NCI-H2196 treated with DMSO at 0.1 percent for 48 hours (cell line): ENCODE data around the gene DDX5.

ENCODE experiments used
- DNase-seq: peaks from one replicate; lab custom pipeline; 2025; ENCODE audit not compliant: unreplicated experiment; lab: John Stamatoyannopoulos, UW

DDX5 gene

GRCh38 chr17:64506201-64506575 is at the start of gene DDX5:
DDX5 (minus strand) TSS chr17:64506289; CDS start chr17:64506119, 170 bp downstream.
- DNase-seq, result peak; percentile 98

GRCh38 chr17:64555281-64555680 is 49.2 kb upstream of the DDX5 start:
- no peak for DNase-seq

- no peak for DNase-seq
Observed at GRCh38 chr17:64554028-64554637, 48.0 kb upstream of the DDX5 start.

- DNase-seq, result no peak
Observed at GRCh38 chr17:64551461-64551860, 45.4 kb upstream of the DDX5 start.

- DNase-seq, result no peak
Observed at GRCh38 chr17:64547319-64547718, 41.2 kb upstream of the DDX5 start.

GRCh38 chr17:64546716-64547115 is 40.6 kb upstream of the DDX5 start:
- no peak for DNase-seq

DNA sequence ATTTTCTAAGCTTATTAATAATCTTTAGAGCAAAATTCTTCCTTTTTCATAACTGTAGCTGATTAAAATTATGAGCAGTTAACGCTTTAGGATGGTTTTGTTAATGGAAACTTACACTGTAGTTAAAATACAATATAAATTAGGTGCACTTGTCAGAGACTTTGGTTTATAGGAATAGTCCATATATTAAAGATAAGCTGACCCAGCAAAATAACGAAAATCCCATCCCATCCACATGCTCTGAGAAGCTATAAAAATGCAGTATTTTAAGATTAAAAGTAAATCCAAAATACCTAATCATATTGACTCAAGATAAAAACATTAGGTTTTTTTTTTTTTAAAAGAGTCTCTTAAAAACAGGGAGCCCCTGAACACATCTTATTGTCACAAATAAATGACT is 38.7 kb upstream of the DDX5 start:
- DNase-seq, result no peak

DNA sequence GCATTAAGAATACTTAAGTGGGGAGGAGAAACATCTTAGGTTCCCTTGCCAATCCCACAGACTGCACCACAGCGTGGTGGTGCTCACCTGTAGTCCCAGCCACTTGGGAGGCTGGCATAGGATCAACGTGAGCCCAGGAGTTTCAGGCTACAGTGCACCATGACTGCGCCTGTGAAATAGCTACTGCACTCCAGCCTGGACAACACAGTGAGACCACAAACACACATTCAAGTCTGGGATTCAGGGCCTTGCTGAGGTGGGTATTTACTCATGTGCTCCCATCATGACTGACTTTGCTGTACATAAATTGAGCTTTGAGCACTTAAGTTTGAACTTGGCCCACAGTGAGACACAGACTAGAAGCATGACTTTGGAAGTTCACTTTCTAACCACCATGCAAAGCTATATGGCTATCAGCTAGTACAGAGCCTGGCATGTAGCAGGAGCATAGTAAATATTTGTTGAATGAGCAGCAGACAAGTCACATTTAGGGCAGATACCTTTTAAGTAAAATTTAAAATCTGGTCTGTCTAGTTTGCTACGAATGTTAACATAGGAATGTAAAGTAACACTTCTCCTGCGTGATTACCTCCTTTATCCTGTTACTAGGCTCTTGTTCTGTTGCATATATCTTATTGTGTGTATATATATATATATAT is 34.2 kb upstream of the DDX5 start:
- no peak for DNase-seq

DNA sequence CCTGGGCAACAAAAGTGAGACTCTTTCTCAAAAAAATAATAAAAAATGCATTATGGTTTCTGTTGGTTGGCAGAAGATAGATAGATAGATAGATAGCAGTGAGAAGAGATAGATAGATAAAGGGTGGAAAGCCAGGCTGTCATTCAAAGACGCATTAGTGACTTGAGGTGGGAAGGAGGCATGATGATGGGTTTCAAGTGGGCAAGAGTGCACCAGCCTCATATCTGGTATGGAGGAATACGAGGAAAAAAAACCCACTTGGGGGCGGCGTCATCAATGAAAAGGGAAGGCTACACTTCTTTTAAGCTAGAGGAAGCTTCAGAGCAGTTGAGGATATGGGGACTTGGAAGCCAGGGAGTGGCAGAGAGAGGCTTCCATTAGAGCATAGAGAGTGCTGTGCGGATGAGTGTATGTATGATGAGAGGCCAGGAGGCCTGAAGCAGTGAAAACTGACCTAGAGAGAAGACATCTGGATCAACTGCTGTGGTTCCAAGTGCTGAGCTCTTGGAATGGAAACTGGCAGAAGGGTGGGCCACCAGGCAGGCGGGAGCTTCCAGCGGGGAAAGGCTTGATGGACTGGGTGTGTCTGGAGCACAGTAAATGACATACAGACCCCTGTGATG is 32.5 kb upstream of the DDX5 start:
- no peak for DNase-seq

- no peak for DNase-seq
Observed at GRCh38 chr17:64537488-64537887, 31.4 kb upstream of the DDX5 start.

DNA sequence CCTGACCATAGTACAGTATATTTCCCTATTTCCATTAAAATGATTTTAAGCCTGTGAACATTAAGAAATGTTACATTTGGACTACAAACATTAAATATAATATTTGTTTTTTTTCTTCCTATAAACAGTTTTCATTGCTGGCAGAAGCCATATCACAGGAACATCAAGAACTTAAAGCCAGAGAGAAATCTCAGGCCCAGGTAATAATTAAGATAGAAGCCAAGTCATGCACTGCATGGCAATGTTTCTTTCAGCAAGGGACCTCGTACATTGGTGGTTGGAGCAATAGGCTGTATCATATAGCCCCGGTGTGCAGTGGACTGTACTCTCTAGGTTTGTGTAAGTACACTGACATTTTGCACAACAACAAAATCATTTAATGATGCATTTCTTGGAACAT is 30.8 kb upstream of the DDX5 start:
- no peak for DNase-seq

- DNase-seq, result no peak
Observed at GRCh38 chr17:64535357-64535756, 29.3 kb upstream of the DDX5 start.

- DNase-seq, result no peak
Observed at GRCh38 chr17:64534187-64534586, 28.1 kb upstream of the DDX5 start.

DNA sequence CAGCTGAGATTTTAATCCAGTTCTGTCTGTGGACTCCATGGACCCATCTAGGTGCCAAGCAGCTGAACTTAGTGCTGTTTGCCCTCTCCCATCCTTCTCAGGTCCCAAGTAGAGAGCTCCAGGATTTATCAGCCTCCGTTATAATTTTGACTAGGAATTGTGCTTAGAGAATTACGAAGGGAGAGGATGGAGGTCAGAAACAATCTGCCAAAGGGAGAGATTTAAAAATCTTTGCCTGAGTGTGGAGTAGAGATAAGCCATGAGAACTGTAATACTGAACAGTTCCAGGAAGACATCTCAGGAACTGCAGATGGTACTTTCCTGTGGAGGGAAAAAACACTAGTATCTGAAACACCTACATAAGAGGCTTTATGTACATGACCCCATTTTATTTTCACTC is 27.7 kb upstream of the DDX5 start:
- no peak for DNase-seq

DNA sequence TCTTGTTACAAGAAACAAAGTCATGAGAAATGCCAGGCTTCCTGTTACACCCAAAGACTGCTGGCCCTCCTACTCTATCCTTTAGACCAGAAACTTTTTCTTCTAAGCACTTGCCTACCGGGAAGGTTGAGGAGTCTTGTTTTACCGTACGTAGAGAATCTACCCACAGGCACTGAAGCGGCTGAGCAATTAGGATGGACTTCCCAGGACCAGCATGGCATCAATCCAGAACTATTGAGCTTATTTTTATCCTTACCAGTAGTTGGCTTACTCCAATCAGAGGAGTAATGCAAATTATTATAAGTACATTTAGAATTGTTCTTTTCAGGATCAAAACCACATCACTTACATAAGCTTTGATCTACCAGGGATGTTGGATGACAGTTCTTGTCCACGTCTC is 26.3 kb upstream of the DDX5 start:
- DNase-seq, result no peak

- no peak for DNase-seq
Observed at GRCh38 chr17:64531955-64532371, 25.9 kb upstream of the DDX5 start.

- no peak for DNase-seq
Observed at GRCh38 chr17:64529221-64529620, 23.1 kb upstream of the DDX5 start.

DNA sequence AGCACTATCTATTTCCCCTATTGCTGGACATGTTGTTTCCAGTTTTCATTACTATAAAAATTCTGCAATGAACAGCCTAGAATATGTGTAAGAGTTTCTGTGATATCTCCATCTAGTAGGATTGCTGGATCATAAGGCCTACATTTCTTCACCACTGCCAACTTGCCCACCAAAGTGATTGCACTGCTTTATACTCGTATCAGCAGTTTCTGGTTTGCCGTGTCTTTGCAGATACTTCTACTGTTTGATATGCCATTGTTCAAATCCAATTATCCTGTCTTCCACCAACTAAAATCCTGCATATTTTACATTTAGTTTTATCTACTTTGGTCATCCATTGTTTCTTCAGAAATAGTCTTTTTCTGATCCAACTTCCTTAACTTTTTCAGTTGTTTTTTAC is 21.8 kb upstream of the DDX5 start:
- no peak for DNase-seq

DNA sequence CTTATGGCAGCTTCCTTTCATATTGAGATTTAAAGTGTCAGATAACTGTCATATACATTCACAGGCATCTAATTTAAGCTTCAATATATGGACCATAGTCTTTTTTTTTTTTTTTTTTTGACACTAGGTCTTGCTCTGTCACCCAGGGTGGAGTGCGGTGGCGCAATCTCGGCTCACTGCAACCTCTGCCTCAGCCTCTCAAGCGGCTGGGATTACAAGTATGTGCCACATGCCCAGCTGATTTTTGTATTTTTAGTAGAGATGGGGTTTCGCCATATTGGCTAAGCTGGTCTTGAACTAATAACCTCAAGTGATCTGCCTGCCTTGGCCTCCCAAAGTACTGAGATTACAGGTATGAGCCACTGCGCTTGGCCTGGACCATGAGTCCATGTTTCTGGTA is 14.3 kb upstream of the DDX5 start:
- DNase-seq, result no peak

DNA sequence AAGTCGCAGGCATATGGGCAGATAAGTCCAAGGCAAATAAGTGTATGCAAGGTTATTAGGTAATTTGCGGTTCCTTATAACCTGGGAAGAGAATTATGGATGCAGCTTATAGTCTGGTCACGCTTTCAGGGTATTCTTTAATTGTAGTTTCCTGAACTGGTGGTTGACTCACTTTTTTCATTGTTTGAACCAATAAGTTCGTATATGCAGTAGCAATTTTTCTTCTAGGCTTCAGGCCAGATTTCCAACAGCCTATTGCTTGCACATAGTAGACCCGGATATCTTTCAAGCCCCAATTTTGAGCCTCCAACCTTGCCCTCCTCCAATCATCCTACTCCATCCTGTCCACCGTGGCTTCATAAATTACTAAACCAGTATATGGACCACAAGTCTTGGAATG is 13.5 kb upstream of the DDX5 start:
- DNase-seq, result no peak

DNA sequence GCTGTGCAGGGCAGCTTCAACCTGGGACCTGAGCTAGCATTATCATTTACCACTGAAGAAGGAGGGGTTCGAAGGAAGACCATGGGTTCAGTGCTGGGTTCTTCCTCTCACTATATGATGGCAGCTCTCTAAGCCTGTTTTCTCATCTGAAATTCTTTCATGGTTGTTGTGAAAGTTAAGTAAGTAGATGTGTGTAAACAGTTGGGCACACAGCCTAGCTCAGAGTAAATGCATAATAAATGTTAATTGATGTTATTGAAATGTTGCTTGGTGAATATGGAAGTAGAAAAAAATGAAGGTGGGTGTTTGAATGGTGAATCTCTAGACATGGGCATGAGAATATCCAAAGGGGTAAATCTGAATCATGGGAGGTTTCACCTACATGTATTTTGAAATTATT is 9.7 kb upstream of the DDX5 start:
- DNase-seq, result no peak

DNA sequence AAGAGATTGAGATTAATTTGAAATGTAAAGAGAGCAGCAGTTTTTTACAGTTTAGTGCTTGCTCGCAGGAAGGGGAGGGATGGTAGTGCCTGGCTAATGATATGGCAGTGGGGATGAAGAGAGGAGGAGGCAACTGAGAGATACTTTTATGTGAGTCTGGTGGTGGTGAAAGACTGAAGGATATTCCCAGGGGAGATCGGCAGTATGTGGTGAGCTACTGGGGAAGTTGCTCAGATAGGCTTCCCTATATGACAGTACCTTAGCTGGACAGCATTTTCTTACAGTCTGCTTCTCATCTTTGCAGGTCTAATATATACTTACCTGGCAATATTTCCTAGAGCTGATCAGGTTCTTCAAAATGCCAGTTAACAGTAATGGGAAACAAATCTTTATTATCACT is 9.3 kb upstream of the DDX5 start:
- no peak for DNase-seq

- DNase-seq, result no peak
Observed at GRCh38 chr17:64509179-64509578, 3.1 kb upstream of the DDX5 start.
